NCI-H1930 (cell line): Measurements from ENCODE around the gene AOAH.
"Not testable (repeated sequence)": the region's sequence is repeated elsewhere in the genome, so short reads cannot be mapped to it uniquely, and the experiment has no call there.

Experiments used
- DNase-seq, 2 experiments: peaks; one replicate each; lab custom pipeline; 2025; lab: John Stamatoyannopoulos, UW

AOAH gene

DNA sequence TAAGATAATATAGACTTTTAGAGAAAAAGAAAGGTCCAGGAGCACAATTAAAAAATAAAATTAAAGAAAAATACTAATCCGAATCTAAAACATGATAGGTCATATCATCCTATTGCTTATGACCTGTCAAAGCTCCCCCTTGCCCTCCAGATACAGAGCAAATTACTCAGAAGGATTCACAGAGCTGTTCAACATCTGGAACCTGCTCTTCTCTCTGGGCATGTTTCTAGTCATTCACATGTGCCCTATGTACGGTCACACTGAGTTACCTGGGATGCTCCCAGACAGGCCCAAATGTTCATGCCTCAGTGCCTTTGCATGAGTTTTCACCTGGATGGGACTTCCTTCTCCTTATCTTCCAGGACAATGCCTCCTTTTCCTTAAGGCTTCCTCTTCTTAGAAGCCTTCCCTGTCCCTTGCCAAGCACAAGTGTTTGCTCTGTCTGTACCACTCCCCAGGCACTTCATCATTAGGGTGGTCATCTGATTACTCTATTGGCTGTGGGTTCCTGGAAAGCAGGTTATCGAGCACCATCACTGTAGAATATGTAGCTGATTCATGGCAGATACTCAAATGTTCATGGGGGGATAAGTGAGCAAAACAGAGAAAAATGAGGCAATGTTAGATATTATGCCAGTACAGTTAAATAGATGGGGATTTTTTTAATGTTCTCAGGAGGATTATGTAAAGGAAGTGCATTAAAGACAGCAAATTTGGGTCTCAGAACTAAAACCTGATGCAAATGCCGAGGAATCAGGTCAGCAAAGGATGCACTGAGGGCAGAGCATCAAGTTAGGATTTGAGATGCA lies 12.0 kb upstream of the AOAH start:
- DNase-seq = no peak

DNA sequence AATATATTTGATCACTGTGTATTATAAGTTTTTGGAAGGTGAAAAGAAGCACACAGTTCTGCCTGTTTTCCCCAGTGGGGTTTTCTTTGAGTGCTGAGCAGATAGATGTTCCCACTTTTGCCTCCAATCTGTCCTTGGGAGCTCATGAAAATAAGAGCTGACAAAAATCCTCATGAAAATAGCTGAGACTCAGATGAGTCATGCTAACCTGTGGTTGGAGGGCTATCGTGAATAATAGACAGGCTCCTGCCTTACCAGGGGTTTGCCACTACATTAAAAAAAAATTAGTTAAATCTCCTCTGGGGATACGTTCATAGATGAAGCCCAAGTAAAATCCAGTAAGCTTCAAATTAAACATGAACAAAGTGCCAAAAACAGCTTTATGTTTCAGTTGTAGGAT lies 10.9 kb upstream of the AOAH start:
- no peak for DNase-seq

DNA sequence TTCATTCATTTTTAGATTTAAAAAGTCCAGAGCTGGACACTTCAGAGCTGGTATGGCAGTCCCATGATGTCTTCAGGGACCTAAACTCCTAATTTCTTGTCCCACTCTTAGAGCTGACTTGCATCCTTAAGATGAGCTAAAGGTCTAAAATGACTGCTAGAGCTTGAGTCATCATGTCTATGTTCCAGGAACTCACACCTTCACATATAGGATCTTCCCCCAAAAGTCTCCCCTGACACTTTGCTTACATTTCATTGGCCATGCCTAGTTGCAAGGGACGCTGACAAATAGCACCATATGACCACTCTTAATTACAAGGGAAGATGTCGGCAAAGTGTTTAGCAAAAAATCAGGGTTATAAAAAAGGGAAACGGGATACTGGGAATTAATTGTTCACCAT lies 10.4 kb upstream of the AOAH start:
- DNase-seq = no peak

DNA sequence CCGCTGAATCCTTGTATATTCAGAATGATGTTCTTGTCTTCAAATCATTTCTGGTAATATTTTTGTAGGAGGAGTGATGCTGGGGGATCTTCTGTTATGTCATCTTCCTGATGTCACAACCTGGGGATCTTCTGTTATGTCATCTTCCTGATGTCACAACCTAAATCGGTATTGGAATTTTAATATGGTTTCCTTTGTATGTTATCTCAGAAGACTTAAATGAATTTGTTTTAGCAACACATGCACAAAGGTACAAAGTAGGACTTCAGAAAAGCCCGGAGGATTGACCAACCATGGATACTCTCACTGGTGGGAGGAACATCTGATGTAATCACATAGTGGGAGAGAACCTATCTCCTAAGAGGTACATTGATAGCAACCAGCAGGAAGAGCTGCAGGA lies 9.1 kb upstream of the AOAH start:
- no peak for DNase-seq

DNA sequence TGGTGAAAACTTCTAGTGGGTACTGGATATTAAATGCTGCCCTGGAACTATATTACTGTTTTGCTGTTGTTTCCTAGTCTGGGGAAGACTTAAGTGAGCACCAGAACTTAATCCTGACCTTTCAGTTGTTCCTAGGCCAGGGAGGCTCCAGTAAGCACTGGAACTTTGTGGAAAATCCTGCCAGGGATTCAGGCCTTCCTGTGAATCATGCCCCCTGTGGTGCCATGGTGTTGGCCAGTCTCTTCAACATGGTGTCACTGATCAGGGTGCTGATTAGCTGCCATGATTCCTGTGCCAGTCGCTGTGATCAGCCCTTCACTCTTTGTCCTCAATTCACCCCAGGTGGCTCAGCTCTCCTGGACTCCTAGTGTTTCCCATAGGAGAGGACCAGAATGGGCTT lies 8.5 kb upstream of the AOAH start:
- no peak for DNase-seq

DNA sequence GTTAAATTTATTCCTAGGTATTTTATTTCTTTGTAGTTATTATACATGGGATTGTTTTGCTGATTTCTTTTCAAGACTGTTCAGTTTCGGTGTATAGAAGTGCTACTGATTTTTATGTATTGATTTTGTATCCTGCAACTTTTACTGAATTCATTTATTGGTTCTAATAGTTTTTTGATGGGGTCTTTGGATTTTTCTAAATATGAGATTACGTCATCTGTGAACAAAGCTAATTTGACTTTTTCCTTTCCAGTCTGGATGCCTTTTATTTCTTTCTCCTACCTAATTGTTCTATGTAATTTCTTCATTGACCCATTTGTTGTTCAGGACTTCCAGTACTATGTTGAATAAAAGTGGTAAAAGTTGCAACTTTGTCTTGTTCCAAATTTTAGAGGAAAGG lies 5.8 kb upstream of the AOAH start:
- DNase-seq = no peak

DNA sequence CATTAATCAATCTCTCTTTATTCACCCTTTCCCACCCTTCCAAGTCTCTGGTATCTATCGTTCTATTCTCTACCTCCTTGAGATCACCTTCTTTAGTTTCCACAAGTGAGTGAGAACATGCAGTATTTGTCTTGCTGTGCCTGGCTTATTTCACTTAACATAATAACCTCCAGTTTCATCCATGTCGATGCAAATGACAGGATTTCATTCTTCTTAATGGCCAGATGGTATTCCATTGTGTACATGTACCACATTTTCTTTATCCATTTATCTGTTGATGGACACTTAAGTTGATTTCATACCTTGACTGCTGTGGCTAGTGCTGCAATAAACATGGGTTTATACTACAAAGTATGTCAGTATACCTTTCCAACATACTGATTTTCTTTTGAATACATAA lies 3.8 kb upstream of the AOAH start:
- no peak for DNase-seq

DNA sequence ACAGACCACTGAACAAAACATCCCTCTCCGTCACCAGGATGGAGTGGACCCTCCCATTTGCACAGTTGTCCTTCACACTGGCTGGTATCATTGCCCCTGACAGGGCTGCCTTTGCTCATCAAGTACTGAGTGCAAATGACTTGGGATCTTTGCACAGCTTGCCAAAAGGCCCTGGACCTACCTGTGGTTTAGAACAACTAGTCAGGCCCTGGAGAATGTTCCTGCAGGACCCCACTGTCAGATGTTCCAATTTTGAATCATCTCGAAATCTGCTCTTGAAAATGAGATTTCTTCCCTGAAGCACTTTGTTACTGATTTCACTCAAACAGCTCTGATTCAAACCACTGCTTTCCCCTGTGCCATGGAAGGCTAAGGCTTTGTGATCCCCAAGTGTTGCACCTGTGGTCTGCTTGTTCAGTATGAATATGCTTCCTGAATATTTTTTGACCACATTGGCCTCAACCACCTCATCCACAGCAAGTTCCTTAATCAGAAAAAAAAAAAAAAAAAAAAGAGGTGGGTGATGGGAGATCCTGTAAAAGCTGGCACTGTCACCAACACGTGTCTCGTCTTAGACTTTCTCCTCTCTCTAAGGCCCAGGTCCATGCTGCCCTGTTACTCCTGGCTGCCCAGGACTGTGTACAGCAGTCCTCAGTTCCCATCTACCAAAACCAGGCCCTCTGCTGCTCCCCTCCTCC lies 2.7 kb upstream of the AOAH start:
- DNase-seq = no peak

DNA sequence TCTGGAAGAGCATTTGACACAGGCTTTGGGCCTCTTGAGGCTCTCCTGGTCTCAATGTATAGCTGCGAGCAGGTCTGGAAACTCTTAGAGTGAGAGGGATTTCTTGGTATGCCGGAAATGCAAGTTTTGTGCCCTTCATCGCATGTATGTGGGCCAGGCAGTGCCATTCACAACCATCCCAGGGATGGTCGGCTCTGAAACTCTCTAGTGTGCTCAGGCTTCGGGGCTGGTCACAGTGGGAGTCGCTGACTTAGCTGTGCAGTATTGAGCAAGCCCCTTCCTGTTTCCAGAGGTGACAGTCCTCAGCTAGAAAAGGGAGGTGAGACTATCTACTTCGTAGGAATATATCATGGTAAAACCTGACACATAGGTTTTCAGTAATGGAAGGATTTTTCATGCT lies 2.0 kb upstream of the AOAH start:
- DNase-seq = no peak

DNA sequence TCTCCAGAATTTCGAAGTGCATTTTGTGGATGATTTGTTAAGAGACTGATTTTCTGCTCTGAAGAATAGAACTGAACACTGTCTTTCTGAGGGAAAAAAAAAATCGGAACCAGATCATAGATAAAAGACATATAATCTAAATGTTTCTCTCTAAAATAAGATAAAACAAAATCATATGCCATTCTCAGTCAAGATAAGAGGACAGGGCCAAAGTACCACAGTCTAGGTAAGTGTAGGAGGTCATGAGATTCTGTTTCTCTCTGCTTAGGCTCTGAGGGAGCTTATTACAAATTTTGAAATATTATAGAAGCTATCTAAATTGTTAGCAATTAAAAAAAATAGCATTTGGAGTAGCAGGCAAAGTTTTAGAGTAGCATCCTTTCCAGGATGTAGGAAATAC lies 702 bp upstream of the AOAH start:
- no peak for DNase-seq

DNA sequence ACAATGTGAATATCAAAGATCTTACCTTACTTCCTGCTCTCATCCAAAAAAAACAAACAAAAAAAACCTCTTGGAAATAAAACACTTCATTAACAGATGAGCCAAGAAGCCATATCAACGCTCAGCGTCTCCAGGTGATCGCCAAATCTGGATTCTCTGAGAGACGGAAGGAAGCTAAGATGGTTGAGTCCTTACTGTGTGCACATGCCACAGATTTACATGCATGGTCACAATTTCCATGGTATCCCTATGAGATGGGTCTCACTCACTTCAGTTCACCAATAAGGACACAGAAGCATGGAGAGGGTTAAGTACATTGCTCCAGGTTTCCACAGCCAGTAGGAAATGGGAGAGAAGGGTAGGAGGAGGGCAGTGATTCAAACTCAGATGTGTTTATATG lies 1.0 kb downstream of the AOAH start:
- DNase-seq = no peak

DNA sequence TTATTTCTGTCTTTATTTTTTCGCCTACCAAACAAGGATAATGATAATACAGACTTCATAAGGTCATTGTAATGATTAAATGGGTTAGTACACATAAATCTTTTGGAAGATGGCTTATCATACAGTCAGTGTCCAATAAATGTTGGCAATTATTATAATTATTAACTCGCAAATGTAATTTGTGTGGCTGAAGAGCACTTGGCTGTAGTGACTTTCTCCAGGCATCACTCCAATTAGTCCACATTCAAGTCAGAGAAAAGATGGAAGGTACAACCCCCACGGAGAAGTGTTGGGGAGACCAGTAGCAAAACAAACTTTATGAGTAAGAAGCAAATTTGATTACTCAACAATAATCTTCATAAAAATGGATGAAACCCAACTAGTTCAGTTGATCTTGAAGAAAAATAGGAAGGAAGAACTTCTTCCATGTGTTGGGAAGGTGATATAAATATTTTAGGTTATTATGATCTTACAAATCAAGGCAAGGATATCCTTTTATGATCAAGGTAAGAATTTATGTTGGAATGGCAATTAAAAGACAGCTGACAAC lies 5.1 kb downstream of the AOAH start:
- DNase-seq = no peak

DNA sequence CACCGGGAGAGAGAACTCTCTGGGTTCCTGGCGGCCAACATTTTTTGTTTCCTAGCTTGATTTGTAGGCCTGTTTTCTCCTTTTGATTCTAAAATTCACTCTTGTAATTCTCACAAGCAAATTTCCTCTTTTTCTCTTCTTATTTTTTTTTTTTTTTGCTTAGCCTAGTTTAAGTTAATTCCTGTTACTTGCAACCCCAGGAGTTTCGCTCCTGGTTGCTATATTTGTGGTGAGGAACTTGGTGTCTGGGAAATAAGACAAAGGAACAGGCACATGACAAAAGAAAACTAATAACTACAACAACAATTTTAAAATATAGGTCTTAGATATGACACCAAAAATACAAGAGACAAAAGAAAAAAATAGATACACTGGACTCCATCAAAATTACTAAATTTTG lies 6.7 kb downstream of the AOAH start:
- no peak for DNase-seq

DNA sequence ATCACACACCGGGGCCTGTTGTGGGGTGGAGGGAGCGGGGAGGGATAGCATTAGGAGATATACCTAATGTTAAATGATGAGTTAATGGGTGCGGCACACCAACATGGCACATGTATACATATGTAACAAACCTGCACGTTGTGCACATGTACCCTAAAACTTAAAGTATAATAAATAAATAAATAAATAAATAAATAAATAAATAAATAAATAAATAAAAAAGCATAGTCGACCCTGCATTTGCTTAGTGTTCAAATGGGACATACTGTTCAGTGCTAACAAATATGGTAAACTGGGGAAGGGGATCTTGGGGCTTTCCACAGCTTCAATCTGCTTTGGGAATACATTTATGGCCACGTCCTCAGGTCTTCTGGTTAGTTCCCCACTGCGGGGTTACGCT lies 7.5 kb downstream of the AOAH start:
- not testable (repeated sequence) for DNase-seq

DNA sequence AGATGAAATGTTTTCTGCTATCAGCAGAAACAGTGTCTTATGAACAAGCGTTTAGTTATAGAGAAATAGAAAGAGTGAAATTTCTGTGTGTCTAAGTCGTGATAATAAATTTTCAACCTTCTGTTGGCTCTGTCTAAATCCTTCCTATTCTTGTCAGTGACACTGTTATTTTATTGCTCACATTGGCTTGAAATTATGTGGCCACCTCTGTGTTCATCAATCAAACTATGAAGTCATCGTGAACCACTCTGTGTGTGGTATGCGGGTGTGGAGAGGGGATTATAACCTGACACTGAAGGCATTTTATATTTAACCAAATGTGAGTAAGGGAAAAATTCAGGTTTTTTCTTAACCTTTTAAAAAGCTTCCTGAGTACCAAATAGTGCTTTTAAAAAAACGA lies 12.3 kb downstream of the AOAH start:
- DNase-seq = no peak

DNA sequence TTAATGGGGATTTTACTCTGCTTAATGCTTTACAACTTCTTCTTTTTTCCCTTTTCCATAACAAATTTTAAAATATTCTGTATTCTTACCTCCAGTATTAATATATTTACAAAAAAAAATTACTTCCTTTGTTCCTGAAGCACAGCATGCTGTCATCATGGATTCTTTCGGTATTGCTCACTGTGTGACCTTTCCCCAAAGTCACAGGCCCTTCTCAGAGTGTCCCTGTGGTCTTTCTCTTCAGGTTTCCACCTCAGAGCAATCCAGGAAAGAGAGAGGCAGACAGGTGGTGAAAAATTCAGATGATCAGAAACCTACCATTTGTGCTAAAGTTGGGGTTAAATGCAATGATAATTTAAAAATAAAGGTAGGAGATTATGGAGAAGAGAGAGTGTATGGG lies 13.0 kb downstream of the AOAH start:
- DNase-seq = no peak

DNA sequence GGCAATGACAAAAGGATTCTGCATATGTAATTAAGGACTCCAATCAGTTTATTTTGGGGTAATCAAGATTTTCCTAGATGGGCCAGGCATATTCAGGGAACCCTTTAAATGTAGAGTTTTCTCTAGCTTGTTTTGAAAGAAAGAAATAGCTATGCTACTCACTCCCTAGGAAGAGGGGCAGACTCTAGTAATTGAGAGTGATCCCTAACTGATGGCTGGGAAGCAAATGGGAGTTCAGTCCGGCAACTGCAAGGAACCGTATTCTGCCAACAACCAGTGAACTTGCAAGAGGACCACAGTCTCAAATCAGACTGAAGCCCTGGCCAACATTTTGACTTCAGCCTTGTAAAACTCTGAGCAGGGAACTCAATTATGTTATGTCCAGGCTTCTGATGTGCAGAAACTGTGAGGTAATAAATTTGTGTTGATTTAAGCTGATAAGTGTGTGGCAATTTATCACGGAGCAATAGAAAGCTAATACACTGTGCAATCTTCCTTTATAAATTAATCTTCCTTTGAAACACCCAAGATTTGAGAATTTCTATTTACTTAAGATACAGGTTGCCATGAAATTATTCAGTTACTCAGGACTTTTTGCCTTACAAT lies 14.0 kb downstream of the AOAH start:
- no peak for DNase-seq

DNA sequence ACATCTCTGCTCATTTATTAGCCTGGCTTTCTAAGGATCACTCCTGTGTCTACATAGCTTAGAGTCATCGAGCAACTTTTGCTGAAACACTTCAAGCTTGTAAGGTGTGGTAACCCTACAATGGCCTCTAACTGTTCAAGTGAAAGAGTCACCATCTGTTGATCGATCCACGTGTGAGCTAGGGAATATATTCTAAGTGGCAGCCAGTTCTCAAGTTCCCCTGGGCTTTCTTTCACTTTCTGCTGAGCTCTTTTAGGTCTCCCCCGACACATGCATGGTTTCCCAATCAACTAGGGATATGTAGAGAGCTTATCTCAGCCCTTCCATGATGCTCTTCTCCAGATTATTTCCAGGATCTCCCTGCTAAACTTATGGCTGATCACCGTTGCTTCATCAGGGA lies 15.5 kb downstream of the AOAH start:
- DNase-seq = no peak

DNA sequence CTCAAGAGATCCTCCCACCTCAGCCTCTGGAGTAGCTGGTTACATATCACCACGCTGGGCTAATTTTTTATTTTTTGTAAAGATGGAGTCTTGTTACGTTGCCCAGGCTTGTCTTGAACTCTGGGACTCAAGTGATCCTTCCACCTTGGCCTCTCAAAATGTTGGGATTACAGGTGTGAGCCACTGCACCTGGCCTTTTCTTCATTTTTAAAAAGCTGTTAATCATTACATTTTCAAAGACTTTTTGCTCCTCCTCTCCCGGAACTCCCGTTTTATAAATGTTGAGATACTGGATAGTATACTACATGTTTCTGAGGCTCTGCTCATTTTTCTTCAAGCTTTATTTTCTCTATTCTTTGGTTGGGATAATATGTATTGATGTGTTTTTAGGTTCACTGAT lies 16.4 kb downstream of the AOAH start:
- no peak for DNase-seq

DNA sequence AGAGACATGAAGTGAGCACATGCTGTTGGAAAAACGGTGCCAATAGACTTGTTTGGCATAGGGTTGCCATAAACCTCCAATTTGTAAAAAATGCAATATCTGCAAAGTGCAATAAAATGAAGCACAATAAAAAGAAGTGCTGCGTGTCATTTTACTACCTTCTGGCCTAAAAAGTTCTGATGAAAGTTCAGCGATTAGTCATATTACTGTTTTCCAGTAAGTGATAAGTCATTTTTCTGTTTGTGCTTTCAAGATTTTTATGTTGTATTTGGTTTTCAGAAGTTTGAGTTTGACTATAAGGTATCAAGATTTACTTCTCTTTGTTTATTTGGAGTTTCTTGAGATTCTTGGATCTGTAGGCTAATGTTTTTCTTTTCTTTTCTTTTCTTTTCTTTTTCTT lies 16.8 kb downstream of the AOAH start:
- no peak for DNase-seq

DNA sequence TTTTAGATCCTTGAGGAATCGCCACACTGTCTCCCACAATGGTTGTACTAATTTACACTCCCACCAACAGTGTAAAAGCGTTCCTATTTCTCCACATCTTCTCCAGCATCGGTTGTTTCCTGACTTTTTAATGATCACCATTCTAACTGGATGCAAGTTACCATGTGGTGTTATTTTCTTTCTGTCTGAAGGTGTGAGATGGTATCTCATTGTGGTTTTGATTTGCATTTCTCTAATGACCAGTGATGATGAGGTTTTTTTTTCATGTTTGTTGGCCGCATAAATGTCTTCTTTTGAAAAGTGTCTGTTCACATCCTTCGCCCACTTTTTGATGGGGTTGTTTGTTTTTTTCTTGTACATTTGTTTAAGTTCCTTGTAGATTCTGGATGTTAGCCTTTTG lies 20.4 kb downstream of the AOAH start:
- DNase-seq = not testable (repeated sequence)

DNA sequence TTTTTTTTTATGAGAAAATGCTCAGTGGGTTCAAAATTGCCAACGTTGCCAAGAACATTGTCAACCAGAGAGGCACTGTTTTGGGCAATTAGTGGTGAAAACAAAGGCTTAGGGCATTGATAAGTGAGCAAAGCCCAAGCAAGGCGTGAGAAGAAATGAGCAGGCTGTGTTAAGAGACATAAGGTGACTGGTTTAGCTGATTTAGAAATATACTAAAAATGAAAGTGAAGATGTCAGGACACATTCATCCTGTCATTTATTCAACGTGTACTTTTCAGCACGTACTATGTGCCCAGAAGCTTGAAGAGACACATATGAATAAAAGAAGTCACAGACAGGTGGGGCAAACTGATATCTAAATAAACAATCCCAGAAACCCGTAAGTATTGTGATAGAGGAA lies 31.8 kb downstream of the AOAH start:
- DNase-seq = no peak

DNA sequence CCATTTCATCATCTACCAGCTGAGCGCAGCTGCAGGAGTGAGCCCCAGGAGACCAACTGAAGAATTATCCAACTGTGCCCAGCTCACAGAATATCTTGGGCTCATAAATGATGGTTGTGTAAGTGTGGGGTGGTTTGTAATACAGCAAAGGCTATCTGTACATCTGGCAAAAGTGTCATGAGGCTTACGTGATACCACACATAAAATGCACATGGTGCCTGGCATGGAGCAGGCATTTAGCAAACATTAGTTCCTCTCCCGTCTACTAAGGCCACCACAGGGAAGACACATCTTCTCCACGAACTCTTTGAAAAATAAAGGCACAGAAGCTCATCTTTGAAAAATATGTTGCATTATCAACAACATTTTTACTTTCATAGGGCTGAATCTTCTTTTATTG lies 32.3 kb downstream of the AOAH start:
- DNase-seq = no peak
